Activated CD4-positive, alpha-beta T cell treated with anti-CD3 and anti-CD28 coated beads, Interleukin-2, amount 50 U/mL, for 16 hours (primary cell): ENCODE measurements around the gene CLIC5.

Source experiments
- DNase-seq: peaks from one replicate; pipeline ENCODE4 v3.0.0-alpha.2; 2020

CLIC5 gene

GRCh38 chr6:45881705-45882467 is 133.8 kb downstream of the CLIC5 start:
- DNase-seq: no peak

DNA sequence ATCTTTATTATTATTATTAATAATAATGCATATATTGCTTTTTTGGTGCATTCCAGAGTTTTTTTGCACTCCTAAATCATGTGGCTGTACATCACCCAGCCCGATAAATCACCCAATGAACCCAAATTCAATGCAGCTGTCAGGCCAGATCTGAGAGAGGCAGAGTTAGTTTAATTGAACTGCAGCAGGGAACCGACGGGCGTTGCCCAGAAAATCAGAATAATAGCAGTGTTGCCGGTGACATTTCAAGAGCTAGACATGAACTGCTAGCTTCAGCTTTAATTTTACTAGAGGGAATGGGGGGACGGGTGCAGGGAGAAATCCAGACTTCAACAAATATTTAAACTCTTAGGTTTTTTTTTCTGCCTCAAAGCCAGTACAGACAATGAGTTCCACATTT is 135.0 kb downstream of the CLIC5 start:
- DNase-seq: no peak

- no peak for DNase-seq
Observed at GRCh38 chr6:45880159-45880558, 135.5 kb downstream of the CLIC5 start.

DNA sequence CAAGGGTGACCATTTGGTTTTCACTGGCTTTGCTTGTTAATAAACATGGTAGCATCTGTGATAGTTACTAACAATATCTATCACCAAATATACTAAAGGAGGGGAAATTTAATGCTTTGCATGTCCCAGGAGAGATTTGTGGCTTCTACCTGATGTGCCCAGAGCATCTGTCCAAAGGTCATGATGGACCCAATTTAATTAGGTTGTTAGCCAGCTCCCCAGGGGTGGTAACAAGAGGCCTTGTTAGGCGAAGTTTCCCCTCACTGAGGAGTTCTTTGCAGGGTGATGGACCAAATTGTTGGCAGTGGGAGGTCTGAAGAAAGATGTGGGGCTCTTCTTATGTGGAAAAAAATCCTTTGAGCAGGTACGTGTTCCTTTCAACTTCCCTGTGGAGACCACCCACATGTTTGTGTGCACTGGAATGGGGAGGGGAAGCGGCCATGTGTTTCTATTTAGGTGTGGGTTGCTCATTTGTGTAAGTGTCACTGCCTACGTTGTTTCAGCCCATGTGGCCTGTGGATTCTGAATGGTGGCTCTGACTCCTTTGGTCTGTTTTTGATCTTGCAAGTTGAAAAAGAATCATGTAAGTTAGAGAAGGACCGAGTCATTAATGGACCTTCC is 137.6 kb downstream of the CLIC5 start:
- DNase-seq: no peak

DNA sequence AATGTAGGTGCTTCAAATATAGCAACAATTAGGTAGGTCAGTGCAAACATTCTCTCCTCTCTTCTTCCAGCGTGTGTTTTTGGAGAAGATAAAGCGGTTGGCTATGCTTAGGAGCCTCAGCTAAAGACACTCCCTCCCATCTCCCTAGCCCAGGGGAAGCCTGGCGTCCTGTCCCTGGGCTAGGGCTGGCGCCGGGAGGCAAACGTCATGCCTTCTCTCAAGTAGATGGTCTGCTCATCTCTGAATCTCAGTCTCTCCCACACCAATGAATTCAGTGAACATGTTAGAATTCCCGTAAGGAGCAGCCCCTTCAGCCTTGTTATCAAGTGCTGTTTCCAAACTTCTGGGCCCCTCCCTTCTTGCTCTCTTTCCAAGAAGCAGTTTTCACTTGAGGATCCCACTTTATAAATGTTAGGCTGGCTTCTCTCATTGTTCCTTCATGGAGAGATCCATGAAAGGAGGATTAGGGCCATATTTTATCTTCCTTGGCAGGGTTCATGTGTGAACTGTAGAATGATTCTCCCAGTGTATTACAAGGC is 142.8 kb downstream of the CLIC5 start:
- no peak for DNase-seq

GRCh38 chr6:45870531-45870930 is 145.1 kb downstream of the CLIC5 start:
- DNase-seq: no peak

DNA sequence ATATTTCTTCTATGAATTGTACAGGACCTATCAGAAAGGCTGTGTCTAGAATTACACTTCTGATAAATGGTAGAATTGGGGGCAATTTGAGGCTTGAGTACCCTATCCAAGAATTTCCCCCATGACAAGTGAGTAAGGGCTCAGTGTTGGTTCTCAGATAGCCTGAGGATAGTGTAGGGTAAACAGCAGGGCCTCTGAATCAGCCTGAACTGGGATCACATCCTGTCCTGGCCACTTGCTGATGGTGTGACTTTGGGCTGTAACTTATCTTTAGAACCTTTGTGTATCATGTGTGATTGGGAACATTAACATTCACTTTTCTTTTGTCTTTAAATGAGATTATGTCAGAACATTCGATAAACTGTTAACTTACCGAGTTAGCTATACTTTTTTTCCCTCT is 151.0 kb downstream of the CLIC5 start:
- no peak for DNase-seq

- DNase-seq: no peak
Observed at GRCh38 chr6:45858691-45859090, 157.0 kb downstream of the CLIC5 start.

GRCh38 chr6:45857827-45858226 is 157.8 kb downstream of the CLIC5 start:
- DNase-seq: no peak

DNA sequence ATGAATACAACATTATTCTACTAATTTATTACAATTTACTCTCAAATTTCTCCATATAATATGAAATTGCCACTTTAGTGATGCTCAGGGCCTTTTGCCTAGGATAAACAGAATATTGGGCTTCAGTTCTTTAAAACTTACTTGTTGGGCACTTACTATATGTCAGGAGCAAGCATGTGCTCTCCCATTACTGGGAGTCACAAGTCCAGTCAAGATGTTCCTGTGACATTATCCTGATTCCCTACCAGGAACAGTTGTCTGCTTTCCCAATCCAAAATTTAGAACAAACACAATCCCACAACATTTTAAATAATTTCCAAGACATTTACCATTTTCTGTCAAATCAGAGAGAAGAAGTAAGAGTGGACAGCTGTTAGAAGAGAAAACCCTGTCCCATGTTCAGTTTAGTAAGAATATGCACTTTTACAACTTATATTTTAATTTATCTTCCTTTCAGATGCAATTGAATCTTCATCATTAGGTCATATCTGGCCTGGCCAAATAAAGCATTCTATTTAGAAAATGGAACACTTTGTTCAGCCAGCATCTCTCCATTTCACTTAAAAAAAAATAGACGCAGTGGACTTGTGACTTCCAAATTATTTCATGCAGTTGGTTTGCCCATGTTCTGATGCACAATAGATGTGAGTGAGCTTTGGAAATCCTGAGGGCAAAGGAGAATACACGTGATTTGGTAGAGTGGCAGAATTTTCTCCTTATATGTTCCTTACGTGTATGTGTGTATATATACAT is 159.8 kb downstream of the CLIC5 start:
- no peak for DNase-seq

DNA sequence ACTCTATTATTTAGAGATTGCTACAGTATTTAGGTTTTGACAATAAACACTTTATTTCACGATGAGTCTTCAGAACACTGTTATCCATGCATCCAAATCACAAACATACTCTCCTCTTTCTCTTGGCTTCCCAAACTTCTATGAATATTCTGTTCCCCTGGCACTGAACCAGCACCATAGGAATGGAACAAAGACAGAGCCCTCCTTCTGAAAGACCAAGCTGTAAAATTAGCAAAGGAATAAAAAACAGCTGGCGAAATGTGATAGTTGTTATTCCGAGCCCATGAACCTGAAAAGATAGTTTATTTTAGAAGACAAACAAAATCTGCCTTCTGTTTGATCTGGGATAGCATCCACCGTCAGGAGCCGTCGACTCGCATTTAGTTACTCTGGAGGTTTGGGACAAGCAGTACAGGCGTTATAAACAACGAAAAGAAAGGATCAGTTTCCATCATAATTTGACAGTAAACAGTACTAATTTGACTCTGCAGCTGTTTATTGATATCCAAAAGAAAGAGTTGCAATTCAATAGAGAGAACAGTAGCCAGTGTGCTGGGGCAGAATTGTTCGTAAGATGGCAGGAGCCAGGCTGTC is 161.4 kb downstream of the CLIC5 start:
- DNase-seq: no peak

DNA sequence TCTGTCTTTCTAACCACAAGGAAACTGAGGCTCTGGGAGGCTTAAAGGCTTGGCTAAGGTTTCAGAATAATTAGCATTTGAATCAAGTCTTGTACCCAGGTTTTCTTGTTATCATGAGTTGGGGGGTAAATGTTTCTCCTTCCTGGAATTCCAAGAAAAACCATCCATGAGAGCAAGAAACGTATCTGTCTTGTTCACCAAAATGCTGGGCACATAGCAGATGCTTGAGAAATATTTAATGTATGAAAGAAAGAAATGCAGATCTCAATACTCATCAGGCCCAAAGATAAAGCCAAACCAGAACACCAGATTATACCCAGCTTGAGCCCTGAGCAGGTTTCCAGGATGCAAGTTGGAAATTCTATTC is 164.6 kb downstream of the CLIC5 start:
- DNase-seq: no peak

- DNase-seq: no peak
Observed at GRCh38 chr6:45850378-45851033, 165.2 kb downstream of the CLIC5 start.

DNA sequence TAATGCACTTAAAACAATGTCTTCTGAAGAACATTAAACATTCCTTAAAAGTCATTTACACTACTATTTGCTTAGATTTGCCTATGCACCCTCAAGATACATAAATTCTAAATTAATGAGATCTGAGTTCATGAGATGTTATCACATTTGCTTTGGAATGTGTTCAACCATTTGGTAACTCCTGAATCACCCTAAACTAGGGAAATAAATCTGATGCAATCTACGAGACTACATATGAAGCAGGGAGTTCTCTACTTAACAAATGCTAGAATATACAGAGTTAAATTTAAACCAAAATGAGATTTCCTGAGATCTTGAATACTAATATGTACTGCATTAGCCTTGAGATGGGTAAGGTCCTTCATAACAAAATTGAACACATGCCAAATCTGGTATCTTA is 170.1 kb downstream of the CLIC5 start:
- DNase-seq: no peak

GRCh38 chr6:45844986-45845385 is 170.7 kb downstream of the CLIC5 start:
- no peak for DNase-seq

- no peak for DNase-seq
Observed at GRCh38 chr6:45843848-45844521, 171.7 kb downstream of the CLIC5 start.

DNA sequence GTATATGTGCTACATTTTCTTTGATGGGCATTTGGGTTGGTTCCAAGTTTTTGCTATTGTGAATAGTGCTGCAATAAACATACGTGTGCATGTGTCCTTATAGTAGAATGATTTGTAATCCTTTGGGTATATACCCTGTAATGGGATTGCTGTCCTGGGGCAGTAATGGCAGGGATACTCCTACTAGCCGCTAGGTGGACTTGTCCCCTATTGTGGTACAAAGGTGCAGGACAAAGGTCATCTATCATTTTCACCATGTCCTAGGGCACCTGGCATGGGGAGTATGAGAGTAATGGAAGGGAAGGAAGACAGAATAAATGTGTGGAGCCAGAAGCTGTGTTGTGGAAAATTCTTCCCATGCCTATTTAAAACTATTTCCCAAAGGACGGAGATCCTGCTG is 174.6 kb downstream of the CLIC5 start:
- no peak for DNase-seq

DNA sequence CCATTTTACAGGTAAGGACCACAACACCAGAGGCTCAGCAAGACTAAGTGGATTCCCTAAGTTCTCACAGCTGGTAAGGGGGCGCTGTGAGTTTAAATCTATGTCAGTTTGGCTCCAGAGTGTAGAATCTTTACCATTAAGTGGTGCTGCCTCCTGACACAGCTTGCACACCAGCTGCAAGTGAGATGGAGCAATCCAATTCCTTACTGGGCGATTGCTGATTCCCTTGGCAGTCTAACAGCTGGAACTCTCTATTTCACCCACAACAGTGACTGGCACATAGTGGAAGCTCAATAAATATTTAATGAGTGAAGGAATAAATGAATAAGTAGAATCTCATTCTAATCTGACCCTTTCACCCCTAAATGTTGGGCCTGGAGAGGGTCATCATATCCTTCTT is 176.7 kb downstream of the CLIC5 start:
- no peak for DNase-seq

GRCh38 chr6:45838451-45838850 is 177.2 kb downstream of the CLIC5 start:
- DNase-seq: no peak

- DNase-seq: peak; percentile 33
Observed at GRCh38 chr6:45837541-45838200, 178.0 kb downstream of the CLIC5 start.

GRCh38 chr6:45836984-45837383 is 178.7 kb downstream of the CLIC5 start:
- DNase-seq: no peak

DNA sequence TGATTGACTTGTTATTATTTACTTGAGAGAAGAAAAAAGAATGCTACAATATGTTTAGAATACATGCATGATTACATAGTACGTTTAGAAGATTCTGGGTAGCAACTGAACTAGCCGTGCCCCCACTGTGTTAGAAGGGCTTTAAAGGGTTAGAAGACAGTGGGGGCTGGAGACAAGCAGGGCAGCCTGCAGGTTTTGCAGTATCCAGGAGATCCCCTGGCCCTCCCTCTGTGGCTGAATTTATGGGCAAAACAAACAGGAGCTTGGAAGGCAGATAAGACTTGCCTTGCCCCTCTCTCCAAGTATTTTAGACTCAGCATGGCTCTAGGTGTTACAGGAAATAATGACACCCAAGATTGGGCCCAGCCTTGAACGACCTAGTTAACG is 179.2 kb downstream of the CLIC5 start:
- DNase-seq: no peak
